HG03354 (cell line): ENCODE results near the gene ADAMTS12.
"Not testable (repeated sequence)": the region's sequence is repeated elsewhere in the genome, so short reads cannot be mapped to it uniquely, and the experiment has no call there.

Experiments
- ATAC-seq: cut with Tn5 transposase; IDR thresholded peaks from one replicate; pipeline ENCODE4 v1.9.1; 2021; ENCODE audit warnings: mild to moderate bottlenecking; ENCODE audit not compliant: unreplicated experiment, poor library complexity, severe bottlenecking

ADAMTS12 gene

GRCh38 chr5:33515366-33515765 is 376.4 kb downstream of the ADAMTS12 start:
- not testable (repeated sequence) for ATAC-seq

GRCh38 chr5:33513462-33514185 is 378.2 kb downstream of the ADAMTS12 start:
- no peak for ATAC-seq

- ATAC-seq: no peak
Observed at GRCh38 chr5:33509036-33509435, 382.8 kb downstream of the ADAMTS12 start.

- no peak for ATAC-seq
Observed at GRCh38 chr5:33507426-33507825, 384.4 kb downstream of the ADAMTS12 start.

GRCh38 chr5:33504570-33504969 is 387.2 kb downstream of the ADAMTS12 start:
- ATAC-seq: no peak

GRCh38 chr5:33501899-33502298 is 389.9 kb downstream of the ADAMTS12 start:
- ATAC-seq: no peak

GRCh38 chr5:33501260-33501659 is 390.5 kb downstream of the ADAMTS12 start:
- no peak for ATAC-seq

- no peak for ATAC-seq
Observed at GRCh38 chr5:33494466-33494865, 397.3 kb downstream of the ADAMTS12 start.

GRCh38 chr5:33491941-33492340 is 399.8 kb downstream of the ADAMTS12 start:
- no peak for ATAC-seq

- no peak for ATAC-seq
Observed at GRCh38 chr5:33490071-33490665, 401.6 kb downstream of the ADAMTS12 start.

- ATAC-seq: no peak
Observed at GRCh38 chr5:33489481-33490067, 402.2 kb downstream of the ADAMTS12 start.

- ATAC-seq: no peak
Observed at GRCh38 chr5:33488558-33489355, 403.0 kb downstream of the ADAMTS12 start.

- no peak for ATAC-seq
Observed at GRCh38 chr5:33487236-33487635, 404.6 kb downstream of the ADAMTS12 start.

- no peak for ATAC-seq
Observed at GRCh38 chr5:33482335-33482734, 409.5 kb downstream of the ADAMTS12 start.

- no peak for ATAC-seq
Observed at GRCh38 chr5:33480876-33481275, 410.9 kb downstream of the ADAMTS12 start.

GRCh38 chr5:33479311-33479710 is 412.5 kb downstream of the ADAMTS12 start:
- no peak for ATAC-seq

GRCh38 chr5:33477816-33478215 is 414.0 kb downstream of the ADAMTS12 start:
- ATAC-seq: no peak

GRCh38 chr5:33476992-33477391 is 414.8 kb downstream of the ADAMTS12 start:
- ATAC-seq: no peak

GRCh38 chr5:33475706-33476105 is 416.1 kb downstream of the ADAMTS12 start:
- no peak for ATAC-seq

GRCh38 chr5:33474931-33475499 is 416.8 kb downstream of the ADAMTS12 start:
- ATAC-seq: no peak
